GM23338 (cell line): ENCODE results near the gene ATP9B.

ENCODE experiments used
- CREB1 ChIP-seq: fragments of 250-450 bp; sonication (Bioruptor Pico); IDR thresholded peaks from 2 replicates; pipeline ENCODE4 v1.5.0; 2020; ENCODE audit warnings: low read depth, mild to moderate bottlenecking, moderate library complexity
- CTCF ChIP-seq, 2 experiments: fragments of 200-600 bp in 1 of 2; sonication (generic) in 1 of 2; conservative IDR thresholded peaks; 2 replicates each; pipeline versions ENCODE4 v1.5.1 to v1.6.1; 2016 to 2017; ENCODE audit warnings: antibody characterized with exemption in 2 of 2, low read depth in 2 of 2, mild to moderate bottlenecking in 2 of 2, moderate library complexity in 1 of 2
- EZH2 ChIP-seq: fragments of 200-600 bp; sonication (generic); IDR thresholded peaks from one replicate; pipeline ENCODE4 v1.8.0; 2017; ENCODE audit warnings: antibody characterized with exemption, mild to moderate bottlenecking, low read depth; ENCODE audit not compliant: unreplicated experiment
- EZH2phosphoT487 ChIP-seq: fragments of 200-600 bp; sonication (generic); IDR thresholded peaks from one replicate; pipeline ENCODE4 v1.8.1; 2018; ENCODE audit warnings: antibody characterized with exemption; ENCODE audit not compliant: unreplicated experiment
- NANOG ChIP-seq: IDR thresholded peaks from 2 replicates; pipeline ENCODE4 v1.6.1; 2016; ENCODE audit warnings: antibody characterized with exemption, borderline replicate concordance
- POLR2AphosphoS5 ChIP-seq: IDR thresholded peaks from 2 replicates; pipeline ENCODE4 v1.6.1; 2016; ENCODE audit warnings: antibody characterized with exemption, low read depth
- REST ChIP-seq: IDR thresholded peaks from one replicate; pipeline ENCODE4 v1.6.1; 2018; ENCODE audit warnings: antibody characterized with exemption; ENCODE audit not compliant: unreplicated experiment
- ZNF331 ChIP-seq: fragments of 250-450 bp; sonication (Bioruptor Pico); IDR thresholded peaks from 2 replicates; pipeline ENCODE4 v1.5.0; 2020; ENCODE audit warnings: low read depth, mild to moderate bottlenecking, moderate library complexity

- TF ChIP-seq EZH2 (no peak), ZNF331 (no peak), CTCF (conservative IDR thresholded peaks at IDR 0.05; ENCODE audit: low read depth in 2 of 2) (no peak), CREB1 (CRISPR knock-in tag) (no peak), POLR2AphosphoS5 (no peak), EZH2phosphoT487 (no peak), REST (no peak), NANOG (no peak)
Observed at GRCh38 chr18:79335833-79336360, 266.7 kb downstream of the ATP9B start.
